ENCODE data around the gene LMX1B. TPM values are rescaled to one million over a fixed set of nuclear protein-coding genes. Genes with fewer than 3 reads are reported as not detected.
"Not testable (repeated sequence)": the region's sequence is repeated elsewhere in the genome, so short reads cannot be mapped to it uniquely, and the experiment has no call there.

The LMX1B gene
- total RNA-seq, 1 experiment from 2014 or later: not detected

DNA sequence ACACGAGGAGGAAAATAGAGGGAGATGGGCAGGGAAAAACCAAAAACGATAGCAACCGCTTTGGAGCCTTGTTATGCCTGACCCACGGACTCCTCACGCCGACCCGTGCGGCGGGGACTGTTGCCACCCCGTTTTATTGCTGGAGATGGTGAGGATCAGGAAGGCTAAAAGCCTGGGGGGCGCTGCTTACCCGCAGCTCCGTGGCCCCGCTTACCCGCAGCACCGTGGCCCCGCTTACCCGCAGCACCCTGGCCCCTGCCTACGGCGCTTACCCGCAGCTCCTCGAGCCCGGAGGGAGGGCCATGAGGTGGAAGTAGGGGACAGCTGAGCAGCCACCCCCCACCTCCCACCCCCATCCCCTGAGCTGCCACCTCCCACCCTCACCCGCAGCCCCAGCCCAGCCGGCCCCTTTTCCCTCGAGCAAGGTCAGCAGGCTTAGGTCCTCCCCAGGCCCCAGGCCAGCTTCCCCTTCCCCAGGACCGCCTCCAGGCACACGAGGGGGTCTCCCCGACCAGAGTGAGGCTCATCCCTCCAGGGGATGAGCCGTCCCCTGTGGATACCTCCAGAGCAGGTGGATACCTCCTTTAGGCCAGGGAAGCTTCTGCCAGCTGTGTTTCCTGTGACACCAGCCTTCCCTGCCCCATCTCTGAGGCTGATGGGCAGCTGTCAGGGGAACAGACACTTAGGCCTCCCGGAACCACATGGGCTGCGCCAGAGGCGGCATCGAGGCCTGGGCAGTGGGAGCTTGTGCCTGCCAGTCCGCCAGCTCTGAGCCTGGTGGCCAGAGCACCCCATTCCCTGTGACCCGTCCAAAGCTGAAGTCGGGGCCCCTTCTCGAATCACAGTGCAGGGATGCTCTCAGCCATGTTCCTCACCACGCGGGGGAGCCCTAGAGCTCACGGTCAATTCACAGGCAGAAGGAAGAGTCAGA, 92.3 kb downstream of the LMX1B start:
- BruUV-seq (replicated peaks): no TSS peak
- CTCF ChIA-PET: interaction anchor here (0.5 to 5.9 kb wide), 8 partner anchors 16 to 139 kb away, joined by 3 to 102 read pairs (median 5); no protein-coding TSS in a partner anchor
- H3K4me3 ChIP-seq (ENCODE audit: low read depth, low read length, poor library complexity, severe bottlenecking): no peak overlapping the region
- intact Hi-C loops (cut with micrococcal nuclease; ENCODE audit: unreplicated experiment): loop anchor here (1.0 to 10.0 kb wide), 2 partner anchors 75 to 211 kb away; no protein-coding TSS in a partner anchor
- H3K36me3 ChIP-seq (ENCODE audit: insufficient read depth, low read length, poor library complexity, severe bottlenecking): no peaks in the 10 kb centered on the region
- peaks cover 17% of the 10 kb centered on the region for H3K4me1 ChIP-seq (ENCODE audit: insufficient read depth, low read length, poor library complexity, severe bottlenecking)
- POLR2A ChIA-PET (ENCODE audit: low non-redundant PET): no interaction called here
- H3K9me3 ChIP-seq (ENCODE audit: low read depth, low read length, poor library complexity, severe bottlenecking): no peaks in the 10 kb centered on the region
- no peaks in the 10 kb centered on the region for H3K27me3 ChIP-seq (replicated peaks; ENCODE audit: insufficient read depth, low read depth, low read length, poor library complexity)
- no peak overlapping the region for H3K27ac ChIP-seq (ENCODE audit: low read depth, low read length, poor library complexity, severe bottlenecking)
- DNase-seq (ENCODE audit: low spot score): peak; percentile 41
- TF ChIP-seq EZH2 (IDR thresholded peaks at IDR 0.05; ENCODE audit: borderline replicate concordance, low read depth, low read length, poor library complexity, severe bottlenecking) (no peak), CTCF (conservative IDR thresholded peaks at IDR 0.05; ENCODE audit: low read depth, low read length) (peak; percentile 68)

- H3K9me3 ChIP-seq (ENCODE audit: low read depth, low read length, poor library complexity, severe bottlenecking): no peaks in the 10 kb centered on the region
- no peak for DNase-seq (ENCODE audit: low spot score)
- peaks cover 17% of the 10 kb centered on the region for H3K4me1 ChIP-seq (ENCODE audit: insufficient read depth, low read length, poor library complexity, severe bottlenecking)
- TF ChIP-seq CTCF (conservative IDR thresholded peaks at IDR 0.05; ENCODE audit: low read depth, low read length) (0 out of 2 replicates have a peak, but pooled peaks have one; percentile 5), EZH2 (IDR thresholded peaks at IDR 0.05; ENCODE audit: borderline replicate concordance, low read depth, low read length, poor library complexity, severe bottlenecking) (no peak)
- no peaks in the 10 kb centered on the region for H3K36me3 ChIP-seq (ENCODE audit: insufficient read depth, low read length, poor library complexity, severe bottlenecking)
- BruUV-seq (replicated peaks): no TSS peak
- no peaks in the 10 kb centered on the region for H3K27me3 ChIP-seq (replicated peaks; ENCODE audit: insufficient read depth, low read depth, low read length, poor library complexity)
- ChIA-PET CTCF (interaction anchor here (0.5 to 5.9 kb wide), 7 partner anchors 16 to 139 kb away, joined by 3 to 102 read pairs (median 5); no protein-coding TSS in a partner anchor), POLR2A (ENCODE audit: low non-redundant PET) (no interaction called here)
- no peak overlapping the region for H3K4me3 ChIP-seq (ENCODE audit: low read depth, low read length, poor library complexity, severe bottlenecking)
- intact Hi-C loops (cut with micrococcal nuclease; ENCODE audit: unreplicated experiment): loop anchor here (10.0 kb wide), 1 partner anchor 212 kb away; no protein-coding TSS in a partner anchor
- no peak overlapping the region for H3K27ac ChIP-seq (ENCODE audit: low read depth, low read length, poor library complexity, severe bottlenecking)
Measured at GRCh38 chr9:126706698-126707053, 92.9 kb downstream of the LMX1B start.

DNA sequence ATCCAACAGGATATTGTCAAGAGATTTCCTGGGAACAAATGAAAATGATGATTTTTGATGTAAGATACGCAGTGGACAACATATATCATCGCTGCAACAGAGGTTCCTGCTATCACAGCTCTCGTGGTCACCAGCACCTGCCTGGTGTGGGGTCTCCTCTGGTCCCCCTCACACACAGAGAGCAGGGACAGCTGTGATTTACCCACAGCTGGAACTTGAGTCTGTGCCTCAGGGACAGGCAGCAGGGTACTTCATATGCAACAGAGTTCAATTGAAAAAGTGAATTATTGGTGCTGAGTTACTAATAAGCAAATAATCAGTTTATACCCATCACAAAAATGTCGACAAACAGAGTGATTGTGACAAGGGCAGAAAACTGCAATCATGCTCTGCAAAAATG, 93.4 kb downstream of the LMX1B start:
- no TSS peak for BruUV-seq (replicated peaks)
- H3K4me3 ChIP-seq (ENCODE audit: low read depth, low read length, poor library complexity, severe bottlenecking): no peak overlapping the region
- H3K27me3 ChIP-seq (replicated peaks; ENCODE audit: insufficient read depth, low read depth, low read length, poor library complexity): no peaks in the 10 kb centered on the region
- ChIA-PET POLR2A (ENCODE audit: low non-redundant PET) (no interaction called here), CTCF (interaction anchor here (0.5 to 5.9 kb wide), 5 partner anchors 17 to 131 kb away, joined by 3 to 102 read pairs (median 7); no protein-coding TSS in a partner anchor)
- H3K9me3 ChIP-seq (ENCODE audit: low read depth, low read length, poor library complexity, severe bottlenecking): no peaks in the 10 kb centered on the region
- TF ChIP-seq EZH2 (IDR thresholded peaks at IDR 0.05; ENCODE audit: borderline replicate concordance, low read depth, low read length, poor library complexity, severe bottlenecking) (no peak), CTCF (conservative IDR thresholded peaks at IDR 0.05; ENCODE audit: low read depth, low read length) (no peak)
- intact Hi-C loops (cut with micrococcal nuclease; ENCODE audit: unreplicated experiment): loop anchor here (10.0 kb wide), 1 partner anchor 212 kb away; no protein-coding TSS in a partner anchor
- peaks cover 17% of the 10 kb centered on the region for H3K4me1 ChIP-seq (ENCODE audit: insufficient read depth, low read length, poor library complexity, severe bottlenecking)
- no peak overlapping the region for H3K27ac ChIP-seq (ENCODE audit: low read depth, low read length, poor library complexity, severe bottlenecking)
- H3K36me3 ChIP-seq (ENCODE audit: insufficient read depth, low read length, poor library complexity, severe bottlenecking): no peaks in the 10 kb centered on the region
- DNase-seq (ENCODE audit: low spot score): no peak

GRCh38 chr9:126707712-126708111, 94.0 kb downstream of the LMX1B start:
- CTCF ChIA-PET: interaction anchor here (5.9 kb wide), 1 partner anchor 73 kb away, joined by 102 read pairs; no protein-coding TSS in a partner anchor
- BruUV-seq (replicated peaks); H3K4me3 ChIP-seq (ENCODE audit: low read depth, low read length, poor library complexity, severe bottlenecking); H3K27me3 ChIP-seq (replicated peaks; ENCODE audit: insufficient read depth, low read depth, low read length, poor library complexity); H3K36me3 ChIP-seq (ENCODE audit: insufficient read depth, low read length, poor library complexity, severe bottlenecking); DNase-seq (ENCODE audit: low spot score); H3K27ac ChIP-seq (ENCODE audit: low read depth, low read length, poor library complexity, severe bottlenecking); H3K9me3 ChIP-seq (ENCODE audit: low read depth, low read length, poor library complexity, severe bottlenecking); POLR2A ChIA-PET (ENCODE audit: low non-redundant PET): not testable (repeated sequence)
- intact Hi-C loops (cut with micrococcal nuclease; ENCODE audit: unreplicated experiment): loop anchor here (10.0 kb wide), 1 partner anchor 213 kb away; no protein-coding TSS in a partner anchor
- H3K4me1 ChIP-seq (ENCODE audit: insufficient read depth, low read length, poor library complexity, severe bottlenecking): peaks cover 15% of the 10 kb centered on the region
